Keratinocyte (primary cell): Measurements from ENCODE around the gene PPP1R12A.

Experiments used
- CTCF ChIP-seq, 3 experiments: IDR thresholded peaks in 1 of 3; conservative IDR thresholded peaks in 1 of 3; optimal IDR thresholded peaks in 1 of 3; 2 replicates in 2 of 3; 3 replicates in 1 of 3; pipeline versions ENCODE3 to v1.5.1; 2011; ENCODE audit warnings: low read length in 3 of 3, mild to moderate bottlenecking in 3 of 3, moderate library complexity in 2 of 3, control low read depth in 1 of 3, inconsistent platforms in 1 of 3; ENCODE audit not compliant: insufficient read depth in 2 of 3; ENCODE audit errors: extremely low read depth in 1 of 3
- EZH2 ChIP-seq: IDR thresholded peaks from one replicate; pipeline ENCODE4 v1.6.1; 2012; ENCODE audit warnings: inconsistent platforms, mild to moderate bottlenecking, low read length, moderate library complexity

GRCh38 chr12:79956896-79957295 is 22.0 kb upstream of the PPP1R12A start:
- TF ChIP-seq CTCF (optimal IDR thresholded peaks at IDR 0.05 in 1 of 3, IDR thresholded peaks at IDR 0.05 in 1 of 3, conservative IDR thresholded peaks at IDR 0.05 in 1 of 3; ENCODE audit: extremely low read depth in 1 of 3, insufficient read depth in 2 of 3, low read length in 3 of 3) (no peak), EZH2 (no peak)
